ENCODE results near the gene GRB2.

DNA sequence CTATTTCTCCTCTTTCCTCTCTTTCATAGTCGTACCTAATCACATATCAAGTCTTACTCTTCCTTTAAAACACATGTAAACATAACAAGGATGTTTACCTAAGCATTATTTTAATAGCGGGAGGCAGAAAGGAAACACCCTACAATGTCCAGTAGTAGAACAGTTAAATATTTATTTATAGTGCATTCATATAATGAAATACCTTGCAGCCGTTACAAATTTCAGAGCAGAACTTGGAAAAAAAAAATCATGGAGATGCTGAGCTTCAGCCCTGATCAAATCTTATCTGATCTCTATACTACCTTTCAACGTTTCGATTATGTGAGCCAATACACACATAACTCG, 39.6 kb downstream of the GRB2 start:
- TF ChIP-seq, protein P1, sequence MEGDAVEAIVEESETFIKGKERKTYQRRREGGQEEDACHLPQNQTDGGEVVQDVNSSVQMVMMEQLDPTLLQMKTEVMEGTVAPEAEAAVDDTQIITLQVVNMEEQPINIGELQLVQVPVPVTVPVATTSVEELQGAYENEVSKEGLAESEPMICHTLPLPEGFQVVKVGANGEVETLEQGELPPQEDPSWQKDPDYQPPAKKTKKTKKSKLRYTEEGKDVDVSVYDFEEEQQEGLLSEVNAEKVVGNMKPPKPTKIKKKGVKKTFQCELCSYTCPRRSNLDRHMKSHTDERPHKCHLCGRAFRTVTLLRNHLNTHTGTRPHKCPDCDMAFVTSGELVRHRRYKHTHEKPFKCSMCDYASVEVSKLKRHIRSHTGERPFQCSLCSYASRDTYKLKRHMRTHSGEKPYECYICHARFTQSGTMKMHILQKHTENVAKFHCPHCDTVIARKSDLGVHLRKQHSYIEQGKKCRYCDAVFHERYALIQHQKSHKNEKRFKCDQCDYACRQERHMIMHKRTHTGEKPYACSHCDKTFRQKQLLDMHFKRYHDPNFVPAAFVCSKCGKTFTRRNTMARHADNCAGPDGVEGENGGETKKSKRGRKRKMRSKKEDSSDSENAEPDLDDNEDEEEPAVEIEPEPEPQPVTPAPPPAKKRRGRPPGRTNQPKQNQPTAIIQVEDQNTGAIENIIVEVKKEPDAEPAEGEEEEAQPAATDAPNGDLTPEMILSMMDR (IDR thresholded peaks at IDR 0.05): no peak
- no peak for TF ChIP-seq POLR2A (IDR thresholded peaks at IDR 0.05)
